Upper lobe of left lung (tissue), 4 donors: ENCODE measurements around the gene CADM1.

Experiments used
- CTCF ChIP-seq, 6 experiments: fragments of 450-650 bp in 4 of 6; fragments of 200-600 bp in 2 of 6; sonication (generic) in 2 of 6; IDR thresholded peaks; one replicate each; pipeline ENCODE4 v1.5.1; 2016 to 2019; ENCODE audit warnings: antibody characterized with exemption in 6 of 6
- POLR2A ChIP-seq, 4 donors: fragments of 450-650 bp; IDR thresholded peaks; one replicate each; pipeline ENCODE4 v1.5.1; 2016 to 2017; ENCODE audit warnings: antibody characterized with exemption in 4 of 4, mild to moderate bottlenecking in 2 of 4
- POLR2AphosphoS5 ChIP-seq, 2 donors: sonication (generic); formaldehyde crosslinking; IDR thresholded peaks; one replicate each; pipeline ENCODE4 v1.5.1; 2017; ENCODE audit warnings: antibody characterized with exemption in 2 of 2

GRCh38 chr11:115475564-115475963 is 28.7 kb downstream of the CADM1 start:
- TF ChIP-seq CTCF (IDR thresholded peaks at IDR 0.05) (no peak), POLR2A (IDR thresholded peaks at IDR 0.05) (no peak), POLR2AphosphoS5 (IDR thresholded peaks at IDR 0.05) (no peak)
